GM13976 (cell line): Measurements from ENCODE around the gene IQCK.

ENCODE experiments used
- DNase-seq: peaks from one replicate; pipeline ENCODE4 v3.0.0; 2012; ENCODE audit warnings: low spot score
- CTCF ChIP-seq: IDR thresholded peaks from 2 replicates; pipeline ENCODE4 v1.5.1; 2012; ENCODE audit warnings: borderline replicate concordance, mild to moderate bottlenecking; ENCODE audit not compliant: insufficient read depth; ENCODE audit errors: extremely low read depth, missing control alignments, control extremely low read depth
- in situ Hi-C: fragments of 300-500 bp; cut with MboI; formaldehyde crosslinking; loops from one replicate; pipeline ENCODE4 v1.12.0; 2022; ENCODE audit warnings: low sequenced_read_pairs, mixed read lengths, inconsistent platforms; ENCODE audit not compliant: unreplicated experiment

Gene IQCK

GRCh38 chr16:19812986-19813385 is 94.9 kb downstream of the IQCK start:
- in situ Hi-C loops: no loop called here
- no peak for DNase-seq
- no peak for TF ChIP-seq CTCF

GRCh38 chr16:19815418-19815817 is 97.3 kb downstream of the IQCK start:
- no peak for TF ChIP-seq CTCF
- no peak for DNase-seq
- in situ Hi-C loops: no loop called here

- no peak for TF ChIP-seq CTCF
- DNase-seq: no peak
- in situ Hi-C loops: no loop called here
Measured at GRCh38 chr16:19817122-19817521, 99.1 kb downstream of the IQCK start.

GRCh38 chr16:19817875-19818274 is 99.8 kb downstream of the IQCK start:
- DNase-seq: no peak
- in situ Hi-C loops: no loop called here
- TF ChIP-seq CTCF: no peak

DNA sequence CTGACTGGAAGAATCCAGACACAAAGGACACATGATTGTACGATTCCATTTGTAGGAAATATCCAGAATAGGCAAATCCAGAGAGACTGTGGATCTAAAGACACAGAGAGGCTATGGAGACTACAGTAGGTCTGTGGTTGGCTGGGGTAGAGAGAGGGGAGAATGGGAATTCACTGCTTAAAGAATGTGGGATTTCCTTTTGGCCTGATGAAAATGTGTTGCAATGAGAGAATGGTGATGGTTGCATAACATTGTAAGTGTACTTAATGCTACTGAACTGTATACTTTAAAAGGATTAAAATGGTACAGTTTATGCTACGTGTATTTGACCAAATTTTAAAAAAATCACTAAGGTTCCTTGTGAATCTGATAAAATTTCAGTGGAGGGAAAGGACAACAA is 104.5 kb downstream of the IQCK start:
- no peak for DNase-seq
- no peak for TF ChIP-seq CTCF
- in situ Hi-C loops: no loop called here

- in situ Hi-C loops: no loop called here
- DNase-seq: no peak
- TF ChIP-seq CTCF: no peak
Measured at GRCh38 chr16:19823322-19823721, 105.3 kb downstream of the IQCK start.

- in situ Hi-C loops: no loop called here
- TF ChIP-seq CTCF: no peak
- DNase-seq: no peak
Measured at GRCh38 chr16:19824216-19824615, 106.1 kb downstream of the IQCK start.
